RPMI7951 (cell line): ENCODE data around the gene ALPK1. TPM values are rescaled to one million over a fixed set of nuclear protein-coding genes. Genes with fewer than 3 reads are reported as not detected.
"Not testable (repeated sequence)": the region's sequence is repeated elsewhere in the genome, so short reads cannot be mapped to it uniquely, and the experiment has no call there.

Experiments
- DNase-seq: peaks from one replicate; pipeline ENCODE4 v3.0.0-alpha.2; 2012; ENCODE audit warnings: low read depth
- total RNA-seq: library from RNA; depleted of rRNA; stranded (reverse); fragments of >200 nt; shearing (Covaris generic); gene quantifications from 2 replicates; pipeline ENCODE4 v1.2.3, GENCODE V29; 2014; rRNA removed

Gene ALPK1
- total RNA-seq, 1 experiment from 2014 or later = 8.5 TPM

GRCh38 chr4:112448306-112449132 lies 151.3 kb downstream of the ALPK1 start:
- DNase-seq = peak; percentile 38

GRCh38 chr4:112449708-112450107 lies 152.5 kb downstream of the ALPK1 start:
- no peak for DNase-seq

GRCh38 chr4:112451104-112451503 lies 153.9 kb downstream of the ALPK1 start:
- no peak for DNase-seq

DNA sequence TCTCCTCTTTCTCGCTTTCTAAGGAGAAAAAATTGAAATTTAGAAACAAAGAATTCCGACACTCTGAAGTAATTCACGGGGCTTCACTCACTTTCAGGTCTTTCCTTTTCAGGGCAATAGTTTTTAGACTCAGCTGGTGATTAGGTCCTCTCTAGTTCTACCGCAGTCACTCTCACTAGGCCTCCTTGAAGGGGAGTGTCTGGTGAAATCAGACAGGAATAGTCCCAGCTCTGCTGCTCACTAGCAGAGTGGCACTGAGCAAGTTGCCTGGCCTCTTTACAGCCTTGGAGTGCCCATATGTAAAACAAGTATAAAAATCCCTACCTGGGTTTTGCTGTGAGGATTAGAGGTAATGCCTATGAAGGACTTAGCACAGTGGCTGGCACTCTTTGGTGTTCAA lies 154.7 kb downstream of the ALPK1 start:
- no peak for DNase-seq

- no peak for DNase-seq
Observed at GRCh38 chr4:112453321-112453720, 156.2 kb downstream of the ALPK1 start.

DNA sequence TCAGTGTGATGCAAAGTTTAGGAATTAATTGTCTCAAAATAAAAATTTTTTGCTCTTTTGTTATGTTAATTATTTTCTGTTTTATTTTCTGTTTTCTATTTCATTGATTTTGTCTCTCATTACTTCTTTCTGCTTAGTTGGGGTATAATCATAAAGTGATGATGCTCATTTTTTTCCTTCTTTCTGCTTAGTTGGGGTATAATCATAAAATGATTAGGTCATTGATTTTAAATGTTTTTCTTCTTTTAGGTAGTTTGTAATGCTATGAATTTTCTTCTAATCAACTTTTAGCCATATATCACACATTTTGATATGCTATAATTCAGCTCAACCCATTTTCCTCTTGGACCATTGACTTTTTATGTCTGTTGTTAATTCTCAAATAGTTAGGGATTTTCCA lies 175.1 kb downstream of the ALPK1 start:
- no peak for DNase-seq

DNA sequence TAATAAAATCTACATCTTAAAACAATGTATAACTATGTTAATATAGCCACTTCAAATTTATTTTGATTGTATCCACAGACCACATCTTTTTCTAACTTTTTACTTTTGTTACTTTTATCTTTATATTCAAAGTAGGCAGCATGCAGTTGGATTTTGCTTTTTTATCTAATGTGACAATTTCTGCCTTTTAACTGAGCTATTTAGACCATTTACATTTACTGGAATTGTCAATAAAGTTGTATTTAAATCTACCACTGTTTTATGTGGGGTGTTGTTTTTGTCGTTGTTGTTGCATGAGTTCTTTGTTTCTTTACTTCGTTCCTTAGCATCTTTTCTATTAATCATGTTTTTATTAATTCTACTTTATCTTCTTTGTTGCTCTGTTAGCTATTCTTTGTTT lies 176.8 kb downstream of the ALPK1 start:
- no peak for DNase-seq

- no peak for DNase-seq
Observed at GRCh38 chr4:112485930-112486329, 188.8 kb downstream of the ALPK1 start.

- DNase-seq = not testable (repeated sequence)
Observed at GRCh38 chr4:112490808-112491207, 193.6 kb downstream of the ALPK1 start.

Other genes with a start within 250 kb of the ALPK1 start
- 3.0 and 4.4 TPM in 2 replicates for gene FAM241A, start 151.9 kb upstream of the ALPK1 start, total RNA-seq
- 15.0 and 16.2 TPM in 2 replicates for gene AP1AR, start 65.6 kb upstream of the ALPK1 start, total RNA-seq
- gene TIFA, start 11.5 kb upstream of the ALPK1 start, total RNA-seq = 8.7 and 20.9 TPM in 2 replicates
- gene NEUROG2, start 218.8 kb downstream of the ALPK1 start, total RNA-seq = 0.12 TPM in 1 of 2 replicates, not detected in the other